ENCODE measurements around the gene GRIN1.
"Not testable (repeated sequence)": the region's sequence is repeated elsewhere in the genome, so short reads cannot be mapped to it uniquely, and the experiment has no call there.

GRIN1 gene

DNA sequence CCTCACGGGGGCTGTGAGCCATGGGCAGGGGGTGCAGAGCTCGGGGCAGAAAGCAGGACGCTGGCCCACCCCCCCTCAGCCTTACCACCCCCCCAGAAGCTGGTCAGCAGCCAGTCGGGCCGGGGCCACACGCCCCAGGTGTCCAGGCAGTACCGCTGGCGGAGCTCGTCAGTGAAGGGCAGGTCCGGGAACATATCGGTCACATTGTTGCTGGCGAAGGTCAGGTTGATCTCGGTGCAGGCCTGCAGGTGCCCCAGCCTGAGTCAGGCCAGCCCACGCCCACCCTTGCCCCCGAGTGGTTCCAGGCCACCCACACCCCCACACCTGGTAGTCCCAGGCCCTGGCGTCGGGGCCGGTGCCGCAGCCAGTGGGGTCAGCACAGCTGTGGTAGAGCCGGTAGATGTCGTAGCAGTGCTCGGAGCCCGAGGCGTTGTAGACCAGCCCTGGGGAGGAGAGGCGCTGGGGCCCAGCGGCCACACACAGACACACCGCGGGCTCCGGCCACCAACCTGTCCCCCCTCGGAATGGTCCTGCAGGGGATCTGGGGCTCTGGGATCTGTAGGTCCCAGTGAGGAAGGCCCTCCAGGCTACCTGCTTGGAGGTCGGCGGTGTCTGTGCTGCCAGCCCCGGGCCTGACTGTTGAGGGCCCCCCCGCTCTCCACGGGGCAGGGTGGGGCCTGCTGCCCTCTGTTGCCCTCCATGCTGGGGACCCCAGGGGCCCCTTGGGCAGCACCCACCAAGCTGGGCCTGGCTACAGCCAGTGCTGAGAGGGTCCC lies 27.0 kb upstream of the GRIN1 start:
- no peak for DNase-seq

DNA sequence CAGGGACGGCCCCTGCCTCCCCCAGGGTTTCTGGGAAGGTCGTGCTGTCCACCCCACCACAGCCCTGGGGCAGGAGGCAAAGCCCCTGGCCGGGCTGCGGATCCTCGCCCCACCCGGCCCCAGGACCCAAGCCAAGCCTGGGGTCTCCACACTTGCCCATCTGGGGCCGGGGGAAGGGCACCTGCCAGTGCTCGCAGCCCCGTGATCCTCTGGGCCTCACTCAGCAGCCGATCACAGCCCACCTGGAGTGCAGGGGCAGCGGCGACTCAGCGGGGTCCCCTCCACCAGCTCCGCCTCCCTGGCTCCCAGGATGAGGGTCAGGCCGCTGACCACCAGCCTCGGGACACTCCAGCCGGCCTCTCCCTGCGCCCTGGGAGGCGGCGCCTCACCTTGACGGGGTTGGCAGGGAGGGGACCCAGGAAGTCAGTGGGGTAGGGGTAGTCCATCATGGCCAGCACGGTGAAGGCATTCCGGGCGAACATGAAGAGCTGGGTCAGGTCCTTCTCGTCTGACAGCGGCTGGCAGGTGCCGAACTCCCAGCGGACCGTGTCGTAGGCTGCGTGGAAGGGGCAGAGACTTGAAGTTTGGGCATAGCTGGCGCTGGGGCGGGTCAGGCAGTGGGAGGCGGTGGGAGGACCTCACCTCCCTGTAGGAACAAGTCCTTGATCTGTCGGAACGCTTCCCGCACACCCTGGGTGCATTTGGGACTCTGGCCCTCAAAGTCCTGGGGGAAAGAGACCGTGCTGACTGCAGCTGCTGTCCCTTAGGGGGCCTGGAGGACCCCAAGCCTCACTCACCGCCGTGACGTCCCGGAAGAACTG lies 26.2 kb upstream of the GRIN1 start:
- DNase-seq: no peak

DNA sequence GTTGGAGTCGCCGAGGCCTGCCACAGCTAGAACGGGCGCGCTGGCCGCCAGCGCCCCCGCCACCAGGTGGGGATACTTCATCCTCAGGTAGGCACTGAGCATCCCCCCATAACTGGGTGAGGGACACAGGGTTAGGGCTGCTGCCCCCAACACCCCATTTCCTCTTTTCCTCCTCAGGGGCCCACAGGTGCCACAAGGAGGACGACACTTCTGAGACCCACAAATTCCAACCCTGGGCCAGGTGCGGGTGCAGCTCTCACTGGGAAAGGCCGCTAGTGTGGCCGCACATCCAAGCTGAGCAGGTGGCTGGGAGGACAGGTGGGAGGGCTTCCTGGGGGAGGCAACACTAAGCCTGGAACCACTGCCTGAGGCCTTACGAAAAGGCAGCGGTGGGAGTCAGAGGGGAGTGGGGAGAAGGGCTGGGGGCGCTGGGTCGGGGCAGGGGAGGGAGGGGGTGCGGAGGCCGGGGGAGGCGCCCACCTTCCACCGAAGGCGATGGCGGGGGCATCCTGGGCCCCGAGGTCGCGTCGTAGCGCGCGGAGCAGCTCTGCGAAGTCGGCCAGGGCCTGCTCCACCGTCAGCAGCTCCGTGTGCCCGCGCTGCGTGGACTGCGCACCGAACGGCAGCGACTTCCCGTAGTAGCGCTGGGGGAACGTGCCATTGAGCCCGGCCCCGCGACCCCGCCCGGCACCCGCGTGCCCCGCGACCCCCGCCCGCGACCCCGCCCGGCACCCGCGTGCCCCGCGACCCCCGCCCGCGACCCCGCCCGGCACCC lies 25.4 kb upstream of the GRIN1 start:
- DNase-seq: peak in 1 of 5 experiments; percentile 69

DNA sequence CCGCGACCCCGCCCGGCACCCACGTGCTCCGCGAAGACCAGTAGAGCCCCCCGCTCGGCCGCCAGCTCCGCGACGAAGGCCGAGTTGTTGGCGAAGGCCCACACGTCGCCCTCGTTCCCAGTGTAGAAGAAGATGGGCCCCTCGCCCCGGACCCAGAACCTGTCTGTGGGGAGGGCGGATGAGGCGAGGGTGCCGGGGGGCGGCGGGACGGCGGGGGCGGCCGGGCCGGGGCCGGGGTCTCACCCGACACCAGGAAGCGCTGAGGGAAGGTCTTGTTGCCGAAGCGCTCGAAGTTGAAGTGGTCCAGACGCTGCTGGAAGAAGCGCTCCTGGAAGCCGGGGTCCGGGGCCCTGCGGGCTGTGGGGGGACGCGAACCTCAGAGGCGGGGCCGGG lies 24.7 kb upstream of the GRIN1 start:
- DNase-seq: no peak

DNA sequence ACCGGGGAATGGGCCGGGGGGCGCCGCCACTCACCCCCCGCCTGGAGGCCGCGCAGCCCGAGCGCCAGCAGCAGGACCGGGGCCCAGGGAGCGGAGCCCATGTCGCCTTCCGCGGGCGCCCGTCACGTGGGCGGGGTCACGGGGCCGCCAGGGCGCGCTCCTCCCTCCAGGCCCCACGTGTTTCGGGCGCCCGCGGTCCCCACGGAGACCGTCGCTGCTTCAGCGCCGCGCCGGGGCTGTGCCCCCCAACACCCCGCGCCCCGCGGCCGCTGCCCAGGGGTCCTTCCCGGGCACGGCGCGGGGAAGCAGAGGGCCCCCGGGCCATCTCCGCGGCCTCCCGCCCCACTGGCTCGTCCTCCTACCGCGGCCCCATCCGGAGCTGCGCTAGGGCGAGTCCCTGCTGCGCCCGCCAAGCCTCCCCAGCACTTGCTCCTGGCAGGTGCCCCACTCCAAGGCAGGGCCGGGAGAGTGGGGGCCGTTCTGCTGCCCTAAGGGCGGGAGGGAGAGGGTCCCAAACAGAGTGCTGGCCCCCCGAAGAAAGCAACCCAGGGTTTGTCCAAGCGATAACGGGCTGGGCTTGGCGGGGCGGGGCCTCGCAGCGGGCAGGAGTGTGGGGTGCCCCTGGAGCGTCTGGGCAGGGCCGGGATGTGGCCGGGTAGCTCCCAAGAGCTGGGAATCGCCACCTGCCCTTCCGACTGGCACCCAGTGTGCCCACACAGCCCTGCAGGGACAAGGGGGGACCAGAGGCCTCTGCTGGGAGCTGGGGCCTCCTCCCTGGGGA lies 24.2 kb upstream of the GRIN1 start, which contains the start of gene DPP7:
Gene DPP7 (minus strand): TSS at position 121 of the 781 bp plus-strand sequence. CDS start 20 bp downstream, at position 101.
- peak; percentile 67 to 84 (median 72) for DNase-seq

DNA sequence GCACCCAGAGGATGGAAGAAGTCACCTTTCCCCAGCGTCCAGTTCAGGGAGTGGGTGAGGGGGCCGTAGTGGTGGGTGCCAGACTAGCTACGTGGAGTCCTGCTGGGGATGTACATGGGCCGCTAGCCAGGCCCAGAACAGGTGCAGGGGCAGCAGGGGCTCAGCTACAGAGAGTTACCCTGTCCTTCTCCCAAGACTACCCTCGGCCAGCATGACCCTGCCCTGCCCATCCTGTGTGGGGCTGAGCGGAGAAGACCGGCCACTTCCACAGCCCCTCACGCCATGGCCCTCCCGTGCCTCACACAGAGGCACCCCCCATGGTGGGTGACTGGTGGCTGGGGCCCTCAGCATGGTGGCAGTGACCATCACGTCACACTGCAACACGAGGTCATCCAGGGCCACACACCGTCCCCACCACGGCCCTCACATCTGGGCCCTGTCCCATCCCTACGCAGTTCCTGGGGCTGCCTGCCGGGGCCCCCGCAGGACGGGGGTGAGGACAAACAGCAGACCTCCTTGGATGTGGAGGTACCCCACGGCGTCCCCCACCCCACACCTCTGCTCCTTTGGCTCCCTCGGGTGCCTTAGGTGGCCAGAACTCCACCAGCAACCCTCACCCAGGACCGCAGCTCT lies 23.4 kb upstream of the GRIN1 start:
- DNase-seq: no peak

DNA sequence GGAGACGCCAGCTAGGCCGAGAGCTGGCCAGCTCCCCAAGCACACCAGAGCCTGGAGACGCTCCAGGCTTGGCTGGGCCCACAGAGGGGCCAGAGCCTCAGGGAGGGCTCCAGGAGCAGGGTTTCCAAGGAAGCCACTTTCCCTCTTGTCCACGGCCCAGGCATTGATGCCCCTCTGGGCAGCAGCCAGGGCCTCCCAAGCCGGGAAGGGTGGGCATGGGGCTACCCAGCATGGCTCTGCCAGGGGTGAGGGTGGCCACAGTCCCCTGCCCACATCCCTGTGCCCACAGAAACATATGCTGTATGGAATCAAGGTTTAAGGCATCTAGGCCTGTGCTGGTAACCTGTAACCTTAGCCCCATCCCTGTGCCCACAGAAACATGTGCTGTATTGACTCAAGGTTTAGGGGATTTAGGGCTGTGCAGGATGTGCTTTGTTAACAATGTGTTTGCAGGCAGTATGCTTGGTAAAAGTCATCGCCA lies 22.9 kb upstream of the GRIN1 start:
- DNase-seq: no peak

DNA sequence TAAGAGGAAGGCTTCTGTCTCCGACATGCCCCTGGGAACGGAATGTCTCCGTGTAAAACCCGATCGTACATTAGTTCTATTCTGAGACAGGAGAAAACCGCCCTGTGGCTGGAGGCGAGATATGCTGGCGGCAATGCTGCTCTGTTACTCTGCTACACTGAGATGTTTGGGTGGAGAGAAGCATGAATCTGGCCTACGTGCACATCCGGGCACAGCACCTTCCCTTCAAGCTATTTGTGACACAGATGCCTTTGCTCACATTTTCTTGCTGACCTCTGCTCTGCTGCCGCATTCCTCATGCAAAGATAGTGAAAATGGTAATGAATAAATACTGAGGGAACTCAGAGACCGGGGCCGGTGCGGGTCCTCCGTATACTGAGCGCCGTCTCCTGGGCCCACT lies 22.2 kb upstream of the GRIN1 start:
- no peak for DNase-seq

DNA sequence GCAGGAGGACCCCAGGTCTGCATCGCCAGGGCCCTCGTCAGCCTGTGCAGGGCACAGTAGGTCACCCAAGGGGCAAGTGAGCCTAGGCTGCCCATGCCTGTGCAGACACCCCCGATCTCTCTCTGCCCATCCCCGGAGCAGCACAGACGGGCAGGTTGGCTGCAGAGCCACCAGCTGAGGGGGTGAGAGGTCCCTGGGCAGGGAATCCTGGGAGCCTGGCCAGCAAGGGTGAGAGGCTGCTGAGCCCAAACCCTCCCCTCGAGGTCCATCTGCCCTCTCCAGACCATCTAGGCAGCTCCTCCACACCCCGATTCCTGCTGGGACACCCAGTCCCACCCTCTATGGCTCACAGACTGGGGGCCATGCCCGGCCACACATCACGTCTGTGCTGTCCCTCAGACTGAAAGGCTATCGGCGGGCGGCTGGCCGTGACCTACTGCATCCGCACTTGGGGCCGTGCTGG lies 21.7 kb upstream of the GRIN1 start:
- no peak for DNase-seq

DNA sequence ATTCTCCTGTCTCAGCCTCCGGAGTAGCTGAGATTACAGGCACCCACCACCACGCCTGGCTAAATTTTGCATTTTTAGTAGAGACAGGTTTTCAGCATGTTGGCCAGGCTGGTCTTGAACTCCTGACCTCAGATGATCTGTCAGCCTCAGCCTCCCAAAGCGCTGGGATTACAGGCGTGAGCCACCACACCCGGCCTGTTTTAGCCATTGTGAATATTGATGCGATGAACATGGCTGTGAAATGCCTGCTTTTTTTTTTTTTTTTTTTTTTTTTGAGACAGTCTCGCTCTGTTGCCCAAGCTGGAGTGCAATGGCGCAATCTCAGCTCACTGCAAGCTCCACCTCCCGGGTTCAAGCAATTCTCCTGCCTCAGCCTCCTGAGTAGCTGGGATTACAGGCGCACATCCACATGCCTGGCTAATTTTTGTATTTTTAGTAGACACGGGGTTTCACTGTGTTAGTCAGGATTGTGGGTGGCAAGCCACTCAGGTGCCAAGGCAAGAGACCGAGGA lies 20.8 kb upstream of the GRIN1 start:
- not testable (repeated sequence) for DNase-seq

DNA sequence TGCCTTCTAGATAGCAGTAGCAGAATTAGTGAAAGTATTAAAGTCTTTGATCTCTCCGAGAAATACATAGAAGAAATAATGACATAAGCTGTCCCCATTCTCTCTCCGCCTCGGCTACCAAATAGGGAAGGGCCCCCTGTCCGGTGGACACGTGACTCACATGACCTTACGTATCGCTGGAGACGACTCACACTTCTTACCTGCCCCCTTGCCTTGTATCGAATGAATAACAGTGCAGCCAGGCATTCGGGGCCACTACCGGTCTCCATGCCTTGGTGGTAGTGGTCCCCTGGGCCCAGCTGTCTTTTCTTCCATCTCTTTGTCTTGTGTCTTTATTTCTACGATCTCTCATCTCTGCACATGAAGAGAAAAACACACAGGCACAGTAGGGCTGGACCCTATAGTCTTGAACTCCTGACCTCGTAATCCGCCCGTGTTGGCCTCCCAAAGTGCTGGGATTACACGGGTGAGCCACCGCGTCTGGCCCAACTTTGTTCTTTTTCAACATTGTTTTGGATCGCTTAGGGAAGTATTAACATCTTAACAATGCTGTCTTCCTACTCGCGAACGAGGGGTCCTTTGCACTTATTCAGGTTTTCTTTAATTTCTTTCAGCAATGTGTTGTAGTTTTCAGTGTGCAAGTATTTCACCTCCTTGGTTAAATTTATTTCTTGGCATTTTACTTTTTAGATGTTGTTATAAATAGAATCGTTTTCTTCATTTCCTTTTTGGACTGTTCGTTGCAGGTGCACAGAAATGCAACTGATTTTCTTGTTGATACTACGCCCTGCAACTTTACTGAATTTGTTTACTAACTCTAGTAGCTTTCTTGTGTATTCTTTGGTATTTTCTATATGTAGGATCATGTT lies 16.8 kb upstream of the GRIN1 start:
- DNase-seq: not testable (repeated sequence)

DNA sequence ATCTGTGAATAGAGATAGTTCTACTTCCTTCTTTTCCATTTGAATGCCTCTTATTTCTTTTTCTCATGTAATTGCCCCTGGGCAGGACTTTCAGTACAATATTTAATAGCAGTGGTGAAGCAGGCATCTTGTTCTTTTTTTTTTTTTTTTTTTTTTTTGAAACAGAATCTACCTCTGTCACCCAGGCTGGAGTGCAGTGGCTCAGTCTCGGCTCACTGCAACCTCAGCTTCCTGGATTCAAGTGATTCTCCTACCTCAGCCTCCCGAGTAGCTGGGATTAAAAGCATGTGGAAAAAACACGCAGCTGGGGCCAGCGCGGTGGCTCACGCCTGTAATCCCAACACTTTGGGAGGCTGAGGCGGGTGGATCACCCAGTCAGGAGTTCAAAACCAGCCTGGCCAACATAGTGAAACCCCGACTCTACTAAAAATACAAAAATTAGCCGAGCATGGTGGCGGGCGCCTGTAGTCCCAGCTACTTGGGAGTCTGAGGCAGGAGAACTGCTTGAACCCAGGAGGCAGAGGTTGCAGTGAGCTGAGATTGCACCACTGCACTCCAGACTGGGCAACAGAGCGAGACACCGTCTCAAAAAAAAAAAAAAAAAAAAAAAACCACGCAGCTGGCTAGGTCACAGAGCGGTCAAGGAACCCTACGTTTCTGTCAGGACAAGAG lies 16.0 kb upstream of the GRIN1 start:
- DNase-seq: not testable (repeated sequence)

DNA sequence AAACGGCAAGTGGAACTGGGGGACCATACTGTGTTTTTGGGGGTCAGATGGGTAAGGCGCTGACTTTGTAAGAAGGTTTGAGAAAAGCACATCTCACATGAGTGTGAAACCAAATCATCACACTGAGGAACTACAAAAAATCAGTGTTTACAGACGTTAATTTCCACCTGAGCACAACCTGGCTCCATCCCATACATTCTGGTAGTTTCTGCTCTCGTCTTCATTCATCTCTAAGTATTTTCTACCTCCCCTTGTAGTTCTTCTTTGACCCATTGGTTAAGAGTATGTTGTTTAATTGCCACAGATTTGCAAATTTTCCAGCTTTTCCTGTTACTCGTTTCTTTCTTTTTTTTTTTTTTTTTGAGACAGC lies 15.5 kb upstream of the GRIN1 start:
- DNase-seq: no peak

DNA sequence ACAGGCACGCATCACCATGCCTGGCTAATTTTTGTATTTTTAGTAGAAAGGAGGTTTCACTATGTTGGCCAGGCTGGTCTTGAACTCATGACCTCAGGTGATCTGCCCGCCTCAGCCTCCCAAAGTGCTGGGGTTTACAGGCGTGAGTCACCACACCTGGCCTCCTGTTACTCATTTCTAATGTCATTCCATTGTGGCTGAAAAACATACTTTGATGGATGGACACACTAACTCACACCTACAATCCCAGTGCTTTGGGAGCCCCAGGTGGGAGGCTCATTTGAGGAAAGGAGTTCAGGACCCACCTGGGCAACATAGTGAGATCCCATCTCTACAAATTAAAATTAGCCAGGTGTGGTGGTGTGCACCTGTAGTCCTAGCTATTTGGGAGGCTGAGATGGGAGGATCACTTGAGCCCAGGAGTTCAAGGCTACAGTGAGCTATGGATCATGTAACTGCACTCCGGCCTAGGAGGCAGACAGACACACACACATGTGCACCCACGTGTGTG lies 14.9 kb upstream of the GRIN1 start:
- not testable (repeated sequence) for DNase-seq

DNA sequence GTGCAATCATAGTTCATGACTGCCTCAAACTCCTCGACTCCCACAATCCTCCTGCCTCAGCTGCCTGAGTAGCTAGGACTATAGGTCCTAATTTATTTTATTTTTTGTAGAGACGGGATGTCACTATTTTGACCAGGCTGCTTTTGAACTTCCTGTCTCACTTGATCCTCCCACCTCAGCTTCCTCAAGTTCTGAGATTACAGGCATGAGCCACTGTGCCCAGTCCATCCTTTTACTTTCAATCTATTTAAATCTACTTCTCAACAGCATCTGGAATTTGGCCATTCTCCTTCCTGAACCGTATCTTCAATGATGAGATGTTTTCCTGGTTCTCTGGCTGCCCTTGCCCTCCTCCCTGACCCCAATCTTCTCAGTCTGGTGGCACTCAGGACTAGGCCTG lies 12.2 kb upstream of the GRIN1 start:
- DNase-seq: no peak

DNA sequence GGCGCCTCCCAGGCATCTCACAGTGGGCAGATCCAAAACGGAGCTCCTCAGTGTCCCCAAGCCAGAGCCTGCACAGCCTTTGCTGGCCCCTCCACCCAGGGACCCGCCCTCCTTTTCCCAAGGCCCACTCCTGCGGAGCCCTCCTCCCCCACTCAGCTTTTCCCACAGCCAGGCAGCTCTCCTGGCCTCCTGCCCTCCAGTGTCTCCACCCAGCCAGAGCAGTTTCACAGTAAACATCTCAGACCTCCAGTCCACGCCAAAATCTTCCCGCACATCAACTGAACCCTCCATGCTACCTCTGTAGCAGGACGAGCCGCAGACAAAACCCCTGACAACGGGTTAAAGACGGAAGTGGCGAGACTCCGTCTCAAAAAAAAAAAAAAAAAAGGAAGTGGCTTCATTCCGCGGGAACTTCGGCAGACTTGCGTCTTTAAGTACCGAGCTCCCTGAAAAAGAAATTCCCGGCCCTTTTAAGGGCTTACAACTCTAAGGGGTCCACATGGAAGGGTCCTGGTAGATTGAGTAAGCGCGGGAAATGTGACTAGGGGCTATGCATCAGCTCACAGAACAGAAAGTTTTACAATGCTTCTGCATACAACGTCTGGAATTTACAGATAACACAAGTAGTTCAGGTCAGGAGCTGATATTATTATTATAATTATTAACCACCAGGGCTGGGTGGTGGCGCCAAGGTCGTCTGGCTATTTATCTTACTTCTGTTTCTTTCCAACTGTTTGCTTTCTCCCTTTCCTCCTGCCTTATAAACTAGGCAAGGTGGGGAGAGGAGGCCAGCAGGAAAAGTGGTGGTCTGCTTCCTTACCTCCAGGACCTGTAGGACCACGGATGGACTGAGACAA lies 11.4 kb upstream of the GRIN1 start:
- peak in 2 of 5 experiments; percentile 46 to 74 for DNase-seq

DNA sequence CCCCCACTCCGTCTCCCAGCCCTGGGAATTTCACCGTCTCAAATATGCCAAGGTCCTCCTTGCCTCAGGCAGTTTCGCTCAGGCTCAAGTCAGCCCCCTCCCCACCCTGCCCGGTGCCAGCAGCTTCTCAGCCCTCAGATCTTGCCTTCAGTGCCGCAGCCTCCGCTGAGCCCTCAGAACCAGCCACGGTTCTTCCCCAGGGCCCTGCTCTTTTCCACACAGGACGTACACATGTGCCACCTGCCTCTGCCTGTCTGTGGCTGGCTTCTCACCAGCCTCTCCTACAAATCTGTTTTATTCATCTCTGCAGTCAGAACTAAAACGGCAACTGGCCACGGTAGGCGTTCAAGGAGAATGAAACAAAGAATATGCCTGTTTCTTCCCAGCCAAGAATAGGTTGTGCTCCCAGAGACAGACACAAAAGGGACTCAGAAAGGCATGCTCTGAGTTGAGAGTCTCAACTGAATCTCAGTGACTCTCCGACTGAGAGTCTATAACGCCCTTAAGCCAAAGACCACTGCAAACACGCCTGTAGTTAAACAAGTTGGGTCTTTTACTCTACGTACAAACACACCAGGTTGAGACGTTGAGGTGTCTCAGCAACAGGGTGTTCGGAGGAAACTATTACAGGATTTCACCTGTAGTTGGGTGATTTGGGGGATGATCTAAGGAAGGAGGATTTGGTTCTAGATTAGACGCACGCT lies 10.6 kb upstream of the GRIN1 start:
- peak in 2 of 5 experiments; percentile 12 to 49 for DNase-seq

All from T-helper 2 cell (primary cell).